WTC11 (cell line): Measurements from ENCODE around the gene TMEM18.

Experiments
- AFF4 ChIP-seq: sonication (generic); formaldehyde crosslinking; IDR thresholded peaks from 2 replicates; pipeline ENCODE4 v1.8.1; 2023; ENCODE audit warnings: mild to moderate bottlenecking, missing genetic modification reagents, borderline replicate concordance
- CREB1 ChIP-seq: sonication (generic); formaldehyde crosslinking; IDR thresholded peaks from 2 replicates; pipeline ENCODE4 v1.8.0; 2023; ENCODE audit warnings: mild to moderate bottlenecking, missing genetic modification reagents
- CREM ChIP-seq: sonication (generic); formaldehyde crosslinking; IDR thresholded peaks from 2 replicates; pipeline ENCODE4 v1.8.1; 2022; ENCODE audit warnings: mild to moderate bottlenecking, missing genetic modification reagents, moderate library complexity
- CTCF ChIP-seq: fragments of 200-600 bp; IDR thresholded peaks from 2 replicates; pipeline ENCODE4 v1.8.0; 2022; ENCODE audit warnings: antibody characterized with exemption
- NR2C2 ChIP-seq: sonication (generic); formaldehyde crosslinking; IDR thresholded peaks from 2 replicates; pipeline ENCODE4 v1.8.0; 2022; ENCODE audit warnings: mild to moderate bottlenecking, missing genetic modification reagents
- SMAD4 ChIP-seq: sonication (generic); formaldehyde crosslinking; IDR thresholded peaks from 2 replicates; pipeline ENCODE4 v1.8.0; 2022; ENCODE audit warnings: mild to moderate bottlenecking, missing genetic modification reagents
- ZNF423 ChIP-seq: fragments of 250-450 bp; sonication (Bioruptor Pico); IDR thresholded peaks from 2 replicates; pipeline ENCODE4 v2.1.2; 2022; ENCODE audit warnings: mild to moderate bottlenecking, moderate library complexity

- no peak for TF ChIP-seq NR2C2 (CRISPR knock-in tag)
- TF ChIP-seq ZNF423 (CRISPR knock-in tag), result no peak
- no peak for TF ChIP-seq CTCF
- no peak for TF ChIP-seq CREB1
- TF ChIP-seq SMAD4 (CRISPR knock-in tag), result no peak
- TF ChIP-seq CREM (CRISPR knock-in tag), result no peak
- no peak for TF ChIP-seq AFF4
Observed at GRCh38 chr2:648476-649424, 28.5 kb downstream of the TMEM18 start.
